H9 (cell line): ENCODE results near the gene LIPK. TPM values are rescaled to one million over a fixed set of nuclear protein-coding genes. Genes with fewer than 3 reads are reported as not detected.

Experiments
- DNase-seq: peaks from one replicate; pipeline ENCODE4 v3.0.0-alpha.2; 2017
- H2AFZ ChIP-seq: one replicate; pipeline ENCODE4 v1.6.1; 2013; ENCODE audit warnings: mild to moderate bottlenecking, low read length, control low read depth, moderate library complexity
- H2AK5ac ChIP-seq: 2 replicates; pipeline ENCODE4 v1.6.1; 2013; ENCODE audit warnings: low read length, control low read depth, mixed read lengths; ENCODE audit not compliant: insufficient read length
- H2BK120ac ChIP-seq: one replicate; pipeline ENCODE4 v1.6.1; 2013; ENCODE audit warnings: low read depth, mild to moderate bottlenecking, low read length, control low read depth, inconsistent platforms; ENCODE audit not compliant: poor library complexity, severe bottlenecking
- H2BK12ac ChIP-seq: 2 replicates; pipeline ENCODE4 v1.6.1; 2013; ENCODE audit warnings: low read length, control low read depth, mixed read lengths, low read depth; ENCODE audit not compliant: insufficient read length
- H2BK15ac ChIP-seq: 2 replicates; pipeline ENCODE4 v1.6.1; 2013; ENCODE audit warnings: low read depth, low read length, control low read depth
- H2BK20ac ChIP-seq: one replicate; pipeline ENCODE4 v1.6.1; 2013; ENCODE audit warnings: low read depth, mild to moderate bottlenecking, low read length, control low read depth, inconsistent platforms; ENCODE audit not compliant: poor library complexity, severe bottlenecking
- H2BK5ac ChIP-seq: 2 replicates; pipeline ENCODE4 v1.6.1; 2013; ENCODE audit warnings: low read length, control low read depth, mixed read lengths; ENCODE audit not compliant: insufficient read length
- H3K14ac ChIP-seq: 2 replicates; pipeline ENCODE4 v1.6.1; 2013; ENCODE audit warnings: low read length, control low read depth; ENCODE audit not compliant: insufficient read depth
- H3K18ac ChIP-seq: 2 replicates; pipeline ENCODE4 v1.6.1; 2013; ENCODE audit warnings: low read depth, mild to moderate bottlenecking, mixed read lengths, low read length, control low read depth; ENCODE audit not compliant: insufficient read length
- H3K23ac ChIP-seq: 2 replicates; pipeline ENCODE4 v1.6.1; 2013; ENCODE audit warnings: low read length, control low read depth, mixed read lengths, low read depth; ENCODE audit not compliant: insufficient read length
- H3K23me2 ChIP-seq: 2 replicates; pipeline ENCODE4 v1.6.1; 2013; ENCODE audit warnings: low read depth, mild to moderate bottlenecking, mixed read lengths, low read length, control low read depth; ENCODE audit not compliant: insufficient read length, poor library complexity, severe bottlenecking
- H3K27ac ChIP-seq: 2 replicates; pipeline ENCODE4 v1.5.1; 2013; ENCODE audit warnings: low read length, control low read depth, mixed read lengths, low read depth; ENCODE audit not compliant: insufficient read length
- H3K27me3 ChIP-seq: 2 replicates; pipeline ENCODE4 v1.6.1; 2013; ENCODE audit warnings: low read length, control low read depth, inconsistent platforms; ENCODE audit not compliant: insufficient read depth
- H3K4ac ChIP-seq: 2 replicates; pipeline ENCODE4 v1.6.1; 2013; ENCODE audit warnings: low read depth, mild to moderate bottlenecking, control low read depth, inconsistent platforms, low read length, moderate library complexity
- H3K4me1 ChIP-seq: 2 replicates; pipeline ENCODE4 v1.6.1; 2013; ENCODE audit warnings: low read length, control low read depth, inconsistent platforms; ENCODE audit not compliant: insufficient read depth
- H3K4me2 ChIP-seq: 2 replicates; pipeline ENCODE4 v1.6.1; 2013; ENCODE audit warnings: low read length, control low read depth, mixed read lengths; ENCODE audit not compliant: insufficient read length, insufficient read depth
- H3K56ac ChIP-seq: 2 replicates; pipeline ENCODE4 v1.6.1; 2013; ENCODE audit warnings: low read depth, mild to moderate bottlenecking, mixed read lengths, low read length, control low read depth; ENCODE audit not compliant: insufficient read length
- H3K79me1 ChIP-seq: 2 replicates; pipeline ENCODE4 v1.6.1; 2013; ENCODE audit warnings: low read depth, mild to moderate bottlenecking, moderate library complexity, low read length, control low read depth, inconsistent platforms; ENCODE audit not compliant: insufficient read depth, poor library complexity, severe bottlenecking
- H3K79me2 ChIP-seq: 2 replicates; pipeline ENCODE4 v1.6.1; 2013; ENCODE audit warnings: low read length, control low read depth, inconsistent platforms; ENCODE audit not compliant: insufficient read depth
- H3K9ac ChIP-seq: 2 replicates; pipeline ENCODE4 v1.6.1; 2013; ENCODE audit warnings: low read length, control low read depth, mixed read lengths; ENCODE audit not compliant: insufficient read length; ENCODE audit errors: extremely low read depth
- H3K9me3 ChIP-seq: one replicate; pipeline ENCODE4 v1.6.1; 2013; ENCODE audit warnings: low read depth, low read length, inconsistent platforms; ENCODE audit not compliant: control insufficient read depth
- H3T11ph ChIP-seq: one replicate; pipeline ENCODE4 v1.6.1; 2013; ENCODE audit warnings: mild to moderate bottlenecking, low read length, control low read depth, inconsistent platforms
- H4K20me1 ChIP-seq: one replicate; pipeline ENCODE4 v1.6.1; 2013; ENCODE audit not compliant: control insufficient read depth, insufficient read length, insufficient read depth
- H4K5ac ChIP-seq: 2 replicates; pipeline ENCODE4 v1.6.1; 2013; ENCODE audit warnings: low read depth, mild to moderate bottlenecking, mixed read lengths, low read length, control low read depth; ENCODE audit not compliant: insufficient read length
- H4K8ac ChIP-seq: replicated peaks from 2 replicates; pipeline ENCODE4 v1.6.1; 2013; ENCODE audit warnings: low read length, control low read depth, mixed read lengths, low read depth; ENCODE audit not compliant: insufficient read length
- H4K91ac ChIP-seq: 2 replicates; pipeline ENCODE4 v1.6.1; 2013; ENCODE audit warnings: low read depth, mild to moderate bottlenecking, moderate library complexity, mixed read lengths, low read length, control low read depth; ENCODE audit not compliant: insufficient read length
- H3K27ac Mint-ChIP-seq, 3 experiments: 2 replicates in 2 of 3; 3 replicates in 1 of 3; pipeline ENCODE4 v1.8.0; 2020 to 2021; ENCODE audit warnings: mixed read lengths in 3 of 3, mild to moderate bottlenecking in 1 of 3, moderate library complexity in 1 of 3
- H3K27me3 Mint-ChIP-seq: 2 replicates; pipeline ENCODE4 v1.8.0; 2021; ENCODE audit warnings: low read depth, mild to moderate bottlenecking, moderate library complexity, mixed read lengths
- H3K36me3 Mint-ChIP-seq, 3 experiments: 2 replicates in 2 of 3; 3 replicates in 1 of 3; pipeline ENCODE4 v1.8.0; 2020 to 2021; ENCODE audit warnings: low read depth in 3 of 3, mixed read lengths in 3 of 3; ENCODE audit not compliant: insufficient read depth in 1 of 3
- H3K4me1 Mint-ChIP-seq, 2 experiments: 2 replicates each; pipeline ENCODE4 v1.8.0; 2020; ENCODE audit warnings: mixed read lengths in 2 of 2
- H3K4me3 Mint-ChIP-seq, 2 experiments: 2 replicates in 1 of 2; 3 replicates in 1 of 2; pipeline ENCODE4 v1.8.0; 2020 to 2021; ENCODE audit warnings: mild to moderate bottlenecking in 2 of 2, mixed read lengths in 2 of 2, moderate library complexity in 1 of 2
- H3K9me3 Mint-ChIP-seq, 2 experiments: 2 replicates in 1 of 2; 3 replicates in 1 of 2; pipeline ENCODE4 v1.8.0; 2020; ENCODE audit warnings: mild to moderate bottlenecking in 2 of 2, mixed read lengths in 2 of 2, moderate library complexity in 1 of 2
- CTCF ChIP-seq: fragments of 200-600 bp; sonication (generic); conservative IDR thresholded peaks from 3 replicates; pipeline ENCODE4 v1.8.0; 2021; ENCODE audit warnings: antibody characterized with exemption, mild to moderate bottlenecking
- WGBS: extraction: QIAGEN DNeasy Blood & Tissue Kit; methylation state at CpG from one replicate; pipeline ENCODE4 v1.1.7; 2013; ENCODE audit warnings: missing lambda C conversion rate, low lambda C conversion rate, mixed read lengths; ENCODE audit not compliant: insufficient read length; ENCODE audit errors: extremely low coverage; 5-methylcytosine and 5-hydroxymethylcytosine counted together
- total RNA-seq: library from RNA; stranded (reverse); gene quantifications from 2 replicates; pipeline ENCODE4 v1.2.1, GENCODE V29; 2021

The LIPK gene
- total RNA-seq, 1 experiment from 2014 or later = not detected

- no peak overlapping the region for H2AK5ac ChIP-seq
- H3K56ac ChIP-seq = no peak overlapping the region
- no peaks in the 10 kb centered on the region for H3K79me2 ChIP-seq
- no peak overlapping the region for H2BK120ac ChIP-seq
- H3K14ac ChIP-seq = no peak overlapping the region
- H3K27ac ChIP-seq = no peak overlapping the region
- no peaks in the 10 kb centered on the region for H3K79me1 ChIP-seq
- Mint-ChIP-seq H3K4me1 (peaks cover 0 to 2% of the 10 kb centered on the region in 2 experiments; a peak in 1 of 4 replicates), H3K36me3 (0 out of 7 replicates have a peak, but pooled peaks cover 0 to 3% (median 0%) of the 10 kb centered on the region in 3 experiments), H3K9me3 (peaks cover 0 to 6% of the 10 kb centered on the region in 2 experiments; a peak in 3 of 5 replicates), H3K4me3 (no peak overlapping the region), H3K27ac (no peak overlapping the region), H3K27me3 (peaks cover 9% of the 10 kb centered on the region)
- no peak overlapping the region for H4K8ac ChIP-seq
- H3K4me2 ChIP-seq = no peak overlapping the region
- H3K4ac ChIP-seq = no peak overlapping the region
- no peak overlapping the region for H3K18ac ChIP-seq
- no peak overlapping the region for H2BK15ac ChIP-seq
- no peaks in the 10 kb centered on the region for H3K27me3 ChIP-seq
- H3K23me2 ChIP-seq = no peaks in the 10 kb centered on the region
- TF ChIP-seq CTCF = no peak
- H2BK5ac ChIP-seq = no peak overlapping the region
- no CpG with 5 or more reads among the region's 1 CpG for WGBS
- H4K5ac ChIP-seq = no peak overlapping the region
- H4K91ac ChIP-seq = no peak overlapping the region
- H3K9ac ChIP-seq = no peak overlapping the region
- no peaks in the 10 kb centered on the region for H3K9me3 ChIP-seq
- no peak overlapping the region for H2AFZ ChIP-seq
- H3T11ph ChIP-seq = no peak overlapping the region
- no peak overlapping the region for H2BK12ac ChIP-seq
- DNase-seq = no peak
- H2BK20ac ChIP-seq = no peak overlapping the region
- H3K4me1 ChIP-seq = no peaks in the 10 kb centered on the region
- no peak overlapping the region for H3K23ac ChIP-seq
- no peaks in the 10 kb centered on the region for H4K20me1 ChIP-seq
Measured at GRCh38 chr10:88742448-88742847, 36.4 kb downstream of the LIPK start.
